Uterine smooth muscle cell (primary cell): ENCODE results near the gene SLC10A6. TPM values are rescaled to one million over a fixed set of nuclear protein-coding genes. Genes with fewer than 3 reads are reported as not detected.

Experiments used
- total RNA-seq: library from RNA; depleted of rRNA; stranded (reverse); fragments of >200 nt; gene quantifications from 2 replicates; pipeline ENCODE4 v1.2.3, GENCODE V29; 2014

The SLC10A6 gene, protein sequence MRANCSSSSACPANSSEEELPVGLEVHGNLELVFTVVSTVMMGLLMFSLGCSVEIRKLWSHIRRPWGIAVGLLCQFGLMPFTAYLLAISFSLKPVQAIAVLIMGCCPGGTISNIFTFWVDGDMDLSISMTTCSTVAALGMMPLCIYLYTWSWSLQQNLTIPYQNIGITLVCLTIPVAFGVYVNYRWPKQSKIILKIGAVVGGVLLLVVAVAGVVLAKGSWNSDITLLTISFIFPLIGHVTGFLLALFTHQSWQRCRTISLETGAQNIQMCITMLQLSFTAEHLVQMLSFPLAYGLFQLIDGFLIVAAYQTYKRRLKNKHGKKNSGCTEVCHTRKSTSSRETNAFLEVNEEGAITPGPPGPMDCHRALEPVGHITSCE
- 0.11 TPM in 1 of 2 replicates, not detected in the other for total RNA-seq

DNA sequence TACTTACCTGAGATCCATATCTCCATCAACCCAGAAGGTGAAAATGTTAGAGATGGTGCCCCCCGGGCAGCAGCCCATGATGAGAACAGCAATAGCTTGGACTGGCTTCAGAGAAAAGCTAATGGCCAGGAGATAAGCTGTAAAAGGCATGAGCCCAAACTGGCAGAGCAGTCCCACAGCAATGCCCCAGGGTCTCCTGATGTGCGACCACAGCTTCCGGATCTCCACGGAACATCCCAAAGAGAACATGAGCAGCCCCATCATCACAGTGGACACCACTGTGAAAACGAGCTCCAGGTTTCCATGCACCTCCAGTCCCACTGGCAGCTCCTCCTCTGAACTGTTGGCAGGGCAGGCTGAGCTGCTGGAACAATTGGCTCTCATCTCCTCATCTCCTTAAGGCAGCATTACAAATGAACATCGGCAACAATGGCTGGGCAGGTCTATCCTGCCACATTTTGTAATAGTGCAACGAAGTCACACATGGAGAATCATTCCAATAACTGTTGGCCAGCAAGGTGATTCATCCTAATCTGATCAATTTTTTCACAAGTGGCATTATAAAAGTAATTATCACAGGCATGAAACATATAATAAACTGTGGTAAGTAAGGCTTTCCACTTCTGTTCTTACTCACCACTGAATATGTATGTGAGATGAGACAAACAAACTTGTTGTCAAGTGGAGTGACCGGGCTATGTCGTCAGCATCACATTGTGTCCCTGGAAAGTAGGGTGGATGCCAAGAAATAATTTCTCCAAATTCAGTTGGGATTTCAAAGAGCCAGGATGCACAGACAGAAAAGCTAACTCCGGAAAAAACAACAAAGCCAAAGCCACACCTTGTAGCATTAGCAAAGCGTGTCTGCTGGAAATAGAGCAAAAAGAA, at the start of gene SLC10A6:
TSS of gene SLC10A6 (minus strand) at position 653 of the 888 bp plus-strand sequence. CDS start at position 384, 269 bp downstream.

DNA sequence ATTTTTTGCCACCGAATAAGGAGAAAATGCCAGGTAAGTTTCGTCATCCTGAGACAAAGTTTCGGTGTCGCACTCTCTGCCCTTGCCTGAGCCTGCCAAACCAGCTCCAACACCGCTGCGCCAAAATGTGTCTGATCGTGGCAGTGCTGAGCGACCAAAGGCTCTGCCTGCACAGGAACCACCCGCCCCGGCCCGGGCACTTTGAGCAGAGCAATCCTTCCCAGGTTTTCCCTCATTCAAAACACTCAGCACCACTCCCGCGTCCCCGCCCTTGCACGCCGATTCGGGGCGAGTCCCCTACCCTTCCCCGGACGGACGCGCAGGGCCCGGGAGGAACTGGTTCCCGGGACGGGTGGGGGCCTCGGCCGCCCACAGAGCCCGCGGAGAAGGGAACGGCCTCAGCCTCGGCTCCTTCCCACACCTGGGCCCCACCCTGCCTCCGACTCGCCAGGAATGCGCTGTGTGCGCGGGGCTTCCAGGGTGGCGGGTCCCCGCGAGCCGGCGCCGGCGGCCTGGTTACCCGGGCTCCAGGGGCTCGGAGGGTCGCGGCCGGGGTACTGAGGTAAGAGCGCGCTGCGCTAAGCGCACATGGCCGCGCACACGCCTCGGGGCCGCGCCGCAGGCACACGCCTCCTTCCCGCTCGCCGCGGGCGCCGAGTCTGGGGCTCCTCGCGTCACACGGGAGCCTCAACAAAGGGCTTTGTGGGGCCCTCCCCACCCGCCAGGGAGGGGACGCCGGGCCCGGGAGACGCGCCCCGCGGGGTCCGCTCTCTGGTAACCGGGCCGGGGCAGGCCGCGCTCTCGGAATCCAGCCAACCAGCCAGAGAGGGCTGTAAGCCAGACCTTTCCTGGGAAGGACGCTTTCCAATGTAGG, 42.8 kb upstream of the SLC10A6 start, which contains the start of gene C4orf36:
TSS of gene C4orf36 (minus strand) at position 661 of the 874 bp plus-strand sequence. CDS start 902 bp downstream, outside the sequence.

Other genes with a start within 250 kb of the SLC10A6 start
- gene C4orf36, start 43.0 kb upstream of the SLC10A6 start, total RNA-seq = 0.77 and 2.1 TPM in 2 replicates
- gene AFF1, start 85.6 kb upstream of the SLC10A6 start, total RNA-seq = 15.1 and 16.7 TPM in 2 replicates